GM23248 (cell line): ENCODE data around the gene CPPED1. TPM values are rescaled to one million over a fixed set of nuclear protein-coding genes. Genes with fewer than 3 reads are reported as not detected.

ENCODE experiments used
- DNase-seq: peaks from one replicate; pipeline ENCODE4 v3.0.0-alpha.2; 2015
- H2AFZ ChIP-seq: fragments of 200-600 bp; sonication (generic); 2 replicates; pipeline ENCODE4 v1.6.1; 2016; ENCODE audit warnings: antibody characterized with exemption
- H3F3A ChIP-seq: fragments of 200-600 bp; sonication (generic); 2 replicates; pipeline ENCODE4 v1.6.1; 2016; ENCODE audit warnings: mild to moderate bottlenecking, antibody characterized with exemption, mixed run types; ENCODE audit not compliant: insufficient read depth
- H3K27ac ChIP-seq: fragments of 200-600 bp; sonication (generic); 2 replicates; pipeline ENCODE4 v1.5.1; 2016; ENCODE audit warnings: mild to moderate bottlenecking
- H3K27me3 ChIP-seq: fragments of 200-600 bp; sonication (generic); replicated peaks from 2 replicates; pipeline ENCODE4 v1.6.1; 2016; ENCODE audit warnings: mild to moderate bottlenecking; ENCODE audit not compliant: insufficient read depth
- H3K36me3 ChIP-seq: fragments of 200-600 bp; sonication (generic); 2 replicates; pipeline ENCODE4 v1.6.1; 2016; ENCODE audit warnings: low read depth, mild to moderate bottlenecking
- H3K4me1 ChIP-seq: fragments of 200-600 bp; sonication (generic); 2 replicates; pipeline ENCODE4 v1.6.1; 2016; ENCODE audit warnings: mild to moderate bottlenecking; ENCODE audit not compliant: insufficient read depth
- H3K4me2 ChIP-seq: fragments of 200-600 bp; sonication (generic); one replicate; pipeline ENCODE4 v1.6.1; 2016; ENCODE audit warnings: mild to moderate bottlenecking; ENCODE audit not compliant: unreplicated experiment
- H3K4me3 ChIP-seq: fragments of 200-600 bp; sonication (generic); 2 replicates; pipeline ENCODE4 v1.5.1; 2016; ENCODE audit warnings: mild to moderate bottlenecking
- H3K79me2 ChIP-seq: fragments of 200-600 bp; sonication (generic); 2 replicates; pipeline ENCODE4 v1.6.1; 2016; ENCODE audit warnings: mild to moderate bottlenecking; ENCODE audit not compliant: insufficient read depth
- H3K9ac ChIP-seq: fragments of 200-600 bp; sonication (generic); 2 replicates; pipeline ENCODE4 v1.6.1; 2016; ENCODE audit warnings: mild to moderate bottlenecking
- H3K9me2 ChIP-seq: fragments of 200-600 bp; sonication (generic); 2 replicates; pipeline ENCODE4 v1.6.1; 2016; ENCODE audit warnings: mixed run types, mild to moderate bottlenecking, moderate library complexity; ENCODE audit not compliant: insufficient read depth
- H3K9me3 ChIP-seq: fragments of 200-600 bp; sonication (generic); one replicate; pipeline ENCODE4 v1.6.1; 2017; ENCODE audit warnings: low read depth
- H4K20me1 ChIP-seq: fragments of 200-600 bp; sonication (generic); 2 replicates; pipeline ENCODE4 v1.6.0; 2016; ENCODE audit not compliant: insufficient read depth
- EZH2 ChIP-seq: fragments of 200-600 bp; sonication (generic); IDR thresholded peaks from 2 replicates; pipeline ENCODE4 v1.6.1; 2018; ENCODE audit warnings: antibody characterized with exemption, mild to moderate bottlenecking; ENCODE audit not compliant: insufficient read depth, poor library complexity, severe bottlenecking
- EZH2phosphoT487 ChIP-seq: fragments of 200-600 bp; sonication (generic); IDR thresholded peaks from 2 replicates; pipeline ENCODE4 v1.6.1; 2018; ENCODE audit warnings: antibody characterized with exemption, moderate library complexity, mild to moderate bottlenecking, low read depth; ENCODE audit not compliant: insufficient read depth
- WGBS, 2 experiments: methylation state at CpG; one replicate each; pipeline ENCODE4 v1.1.6; 2015 to 2017; ENCODE audit warnings: low lambda C conversion rate in 2 of 2, low coverage in 1 of 2; ENCODE audit errors: missing lambda C conversion rate in 2 of 2; 5-methylcytosine and 5-hydroxymethylcytosine counted together
- in situ Hi-C: fragments of 300-500 bp; cut with MboI; formaldehyde crosslinking; loops from 2 replicates; pipeline ENCODE4 v1.15.0; 2020
- polyA plus RNA-seq: library from polyadenylated mRNA; unstranded; fragments of >200 nt; fragmentation: Nextera tagmentation; extraction: Ambion mirVana; gene quantifications from 2 replicates; pipeline ENCODE4 v1.2.1, GENCODE V29; 2016
- total RNA-seq: library from RNA; depleted of rRNA; stranded (reverse); fragments of >200 nt; shearing (Covaris generic); gene quantifications from 2 replicates; pipeline ENCODE4 v1.2.3, GENCODE V29; 2014

Gene CPPED1
- total and polyA plus RNA-seq, 2 experiments from 2014 or later = 11.7 to 39.1 TPM

DNA sequence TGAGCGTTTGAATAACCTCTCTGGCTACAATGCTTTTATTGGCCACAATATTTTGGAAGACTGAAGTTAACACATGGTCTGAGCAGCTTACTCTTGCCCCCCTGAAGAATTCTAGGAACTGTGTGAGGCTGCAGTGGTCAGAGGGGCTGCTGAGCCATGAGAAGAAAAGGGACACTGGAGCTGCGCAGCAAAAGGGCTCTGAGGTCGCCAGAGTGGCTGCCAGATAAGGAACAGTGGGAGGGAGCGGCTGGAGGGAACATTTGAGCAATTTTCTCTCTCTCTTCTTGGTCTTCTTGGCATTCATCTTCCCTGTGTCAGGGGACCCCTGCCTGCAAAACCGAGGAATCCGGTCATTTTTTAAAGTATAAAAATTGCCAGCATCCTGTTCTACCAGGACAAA is 66.1 kb downstream of the CPPED1 start:
- no peak overlapping the region for H3K27ac ChIP-seq
- H3K4me3 ChIP-seq = no peak overlapping the region
- in situ Hi-C loops = no loop called here
- no peaks in the 10 kb centered on the region for H3K9me3 ChIP-seq
- WGBS, 2 experiments = 94 to 95% methylated on average over 6 of the region's 6 CpGs
- H3K36me3 ChIP-seq = peaks cover 6% of the 10 kb centered on the region; the same call in 1 of the 2 replicates
- no peak overlapping the region for H3K9ac ChIP-seq
- no peak for DNase-seq
- H3F3A ChIP-seq = no peaks in the 10 kb centered on the region
- H3K27me3 ChIP-seq = no peaks in the 10 kb centered on the region
- H3K4me1 ChIP-seq = no peaks in the 10 kb centered on the region
- no peaks in the 10 kb centered on the region for H3K9me2 ChIP-seq
- H3K79me2 ChIP-seq = no peaks in the 10 kb centered on the region
- no peaks in the 10 kb centered on the region for H4K20me1 ChIP-seq
- H3K4me2 ChIP-seq = no peak overlapping the region
- H2AFZ ChIP-seq = no peak overlapping the region
- TF ChIP-seq EZH2phosphoT487 = no peak
- TF ChIP-seq EZH2 = no peak

DNA sequence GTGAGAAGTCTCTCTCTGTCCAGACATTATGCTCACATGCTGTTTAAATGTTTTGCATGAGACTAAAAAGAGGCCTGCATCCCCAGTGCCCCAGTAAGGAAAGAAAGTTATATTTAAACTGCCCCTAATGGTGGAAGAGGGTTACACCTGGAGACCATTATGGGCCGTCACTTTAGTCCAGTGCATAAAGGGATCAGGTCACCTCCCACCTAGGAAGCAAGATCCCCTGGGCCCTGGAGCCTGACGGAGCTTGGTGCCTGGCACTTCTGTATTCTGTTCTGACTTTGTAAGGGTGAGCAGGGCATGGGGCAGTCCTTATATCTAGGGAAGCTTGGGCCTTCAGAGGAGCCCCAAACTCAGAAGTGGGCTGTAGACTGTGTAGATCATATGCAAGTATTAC is 67.9 kb downstream of the CPPED1 start:
- 0 out of 2 replicates have a peak, but pooled peaks cover under 1% of the 10 kb centered on the region for H3F3A ChIP-seq
- in situ Hi-C loops = no loop called here
- TF ChIP-seq EZH2 (no peak), EZH2phosphoT487 (no peak)
- no peak overlapping the region for H3K9ac ChIP-seq
- H3K4me3 ChIP-seq = no peak overlapping the region
- WGBS, 2 experiments = 98% methylated on average over 2 of the region's 2 CpGs
- H3K36me3 ChIP-seq = peaks cover 6% of the 10 kb centered on the region; the same call in 1 of the 2 replicates
- H3K27ac ChIP-seq = no peak overlapping the region
- no peaks in the 10 kb centered on the region for H4K20me1 ChIP-seq
- no peak for DNase-seq
- no peak overlapping the region for H3K4me2 ChIP-seq
- no peaks in the 10 kb centered on the region for H3K9me3 ChIP-seq
- no peaks in the 10 kb centered on the region for H3K4me1 ChIP-seq
- no peaks in the 10 kb centered on the region for H3K79me2 ChIP-seq
- H3K27me3 ChIP-seq = no peaks in the 10 kb centered on the region
- H2AFZ ChIP-seq = no peak overlapping the region
- H3K9me2 ChIP-seq = no peaks in the 10 kb centered on the region

DNA sequence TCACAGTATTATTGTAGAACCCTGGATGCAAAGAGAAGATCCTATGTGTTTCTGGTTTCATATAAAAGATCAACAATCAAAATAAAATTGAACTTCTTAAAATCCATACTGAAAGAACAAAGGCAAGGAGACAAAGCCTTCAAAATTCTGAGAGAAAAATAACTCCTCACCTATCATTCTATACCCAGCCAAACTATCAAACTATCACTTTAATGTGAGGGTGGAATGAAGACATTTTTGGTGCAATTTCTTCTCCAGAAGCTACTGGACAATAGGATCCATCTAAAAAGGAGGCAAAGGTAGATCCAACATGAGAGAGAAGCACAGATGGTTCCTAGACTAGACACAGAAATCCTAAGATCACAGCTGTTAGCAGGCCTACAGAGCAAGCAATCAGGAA is 71.1 kb downstream of the CPPED1 start:
- in situ Hi-C loops = no loop called here
- Histone ChIP-seq H3K9ac (no peak overlapping the region), H3K4me2 (no peak overlapping the region), H3K4me3 (no peak overlapping the region), H3K4me1 (peaks cover 20% of the 10 kb centered on the region), H3K9me3 (no peaks in the 10 kb centered on the region), H4K20me1 (no peaks in the 10 kb centered on the region), H3K79me2 (no peaks in the 10 kb centered on the region), H2AFZ (no peak overlapping the region), H3K36me3 (peaks cover 6% of the 10 kb centered on the region; the same call in 1 of the 2 replicates), H3K9me2 (no peaks in the 10 kb centered on the region), H3K27me3 (no peaks in the 10 kb centered on the region), H3F3A (peaks cover 16% of the 10 kb centered on the region), H3K27ac (no peak overlapping the region)
- TF ChIP-seq EZH2 = no peak
- TF ChIP-seq EZH2phosphoT487 = no peak
- no peak for DNase-seq

DNA sequence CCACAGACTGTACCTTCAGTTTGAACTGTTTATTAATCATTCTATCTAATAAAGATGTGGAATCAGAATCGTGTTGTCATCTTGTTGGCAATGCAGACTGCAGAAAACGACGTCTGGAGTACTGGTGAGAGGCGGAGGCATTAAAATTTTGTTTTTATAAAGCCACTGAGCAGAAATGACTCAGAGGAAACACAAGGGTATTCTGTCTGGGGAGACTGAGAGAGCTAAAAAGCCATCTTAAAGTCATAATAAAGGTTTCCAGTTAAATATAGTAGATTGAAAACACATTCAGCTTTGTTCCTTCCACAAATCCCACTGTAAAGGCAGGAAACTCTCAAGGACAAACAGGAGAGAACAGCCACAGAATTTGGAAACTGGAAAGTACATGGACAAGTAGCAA is 74.2 kb downstream of the CPPED1 start:
- peak; percentile 86 for DNase-seq
- Histone ChIP-seq H4K20me1 (no peaks in the 10 kb centered on the region), H3K9ac (no peak overlapping the region), H3K4me1 (peaks cover 20% of the 10 kb centered on the region), H3K27ac (peak overlapping the region; percentile 42), H3K4me3 (peak overlapping the region; percentile 28), H3F3A (peaks cover 16% of the 10 kb centered on the region), H3K27me3 (no peaks in the 10 kb centered on the region), H3K79me2 (no peaks in the 10 kb centered on the region), H3K4me2 (peak overlapping the region; percentile 69), H3K36me3 (peaks cover 6% of the 10 kb centered on the region; the same call in 1 of the 2 replicates), H3K9me3 (no peaks in the 10 kb centered on the region), H2AFZ (peak overlapping the region; percentile 8; the same call in 1 of the 2 replicates), H3K9me2 (no peaks in the 10 kb centered on the region)
- TF ChIP-seq EZH2 (no peak), EZH2phosphoT487 (peak; percentile 76; the same call in 1 of the 2 replicates)
- in situ Hi-C loops = no loop called here
- WGBS, 2 experiments = 0 to 5% methylated on average over 4 of the region's 4 CpGs

DNA sequence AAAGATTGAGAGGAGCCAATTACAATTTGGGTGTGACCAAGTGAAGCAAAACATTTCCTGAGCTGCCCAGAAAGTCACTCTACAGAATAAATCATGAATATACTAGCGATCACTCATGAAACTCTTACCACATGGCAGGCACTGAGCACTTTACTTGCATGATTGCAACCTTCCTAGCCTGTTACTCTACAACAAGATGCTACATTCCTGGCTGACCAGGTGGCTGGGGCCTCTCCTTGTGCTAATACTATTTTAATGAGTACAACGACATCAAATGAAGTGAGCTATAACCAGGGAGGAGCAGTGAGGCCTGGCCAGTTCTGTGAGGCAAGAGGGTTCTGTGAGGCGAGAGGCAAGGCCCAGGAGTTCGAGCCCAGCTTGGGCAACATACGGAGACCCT is 75.2 kb downstream of the CPPED1 start:
- Histone ChIP-seq H4K20me1 (no peaks in the 10 kb centered on the region), H3F3A (peaks cover 16% of the 10 kb centered on the region), H3K27ac (no peak overlapping the region), H3K9ac (no peak overlapping the region), H3K27me3 (no peaks in the 10 kb centered on the region), H3K9me3 (no peaks in the 10 kb centered on the region), H2AFZ (no peak overlapping the region), H3K79me2 (no peaks in the 10 kb centered on the region), H3K4me2 (no peak overlapping the region), H3K4me3 (no peak overlapping the region), H3K4me1 (peaks cover 20% of the 10 kb centered on the region), H3K9me2 (no peaks in the 10 kb centered on the region), H3K36me3 (peaks cover 4% of the 10 kb centered on the region; the same call in 1 of the 2 replicates)
- no peak for DNase-seq
- 76% methylated on average over 5 of the region's 5 CpGs for WGBS, 2 experiments
- in situ Hi-C loops = no loop called here
- TF ChIP-seq EZH2phosphoT487 (no peak), EZH2 (no peak)
